Measurements from ENCODE around the gene MYLK. TPM values are rescaled to one million over a fixed set of nuclear protein-coding genes. Genes with fewer than 3 reads are reported as not detected.

The MYLK gene
- polyA plus RNA-seq, 1 donor (not counting 4 experiments of a cell fraction or from before 2014, with no cell fraction given), result 7.8 TPM

GRCh38 chr3:123609063-123609462 is 275.1 kb downstream of the MYLK start:
- TF ChIP-seq EZH2 (IDR thresholded peaks at IDR 0.05; ENCODE audit: low read length) (no peak), CTCF (optimal IDR thresholded peaks at IDR 0.05 in 1 of 3, IDR thresholded peaks at IDR 0.05 in 1 of 3, conservative IDR thresholded peaks at IDR 0.05 in 1 of 3; ENCODE audit: extremely low read depth in 1 of 3, insufficient read depth in 2 of 3, low read length in 3 of 3) (no peak)
- no peak overlapping the region for H3K4me2 ChIP-seq (ENCODE audit: control insufficient read depth, extremely low read depth, insufficient read depth, low read depth, low read length)
- H3K27me3 ChIP-seq (ENCODE audit: control insufficient read depth, extremely low read depth, insufficient read depth, low read length), result no peaks in the 10 kb centered on the region
- no peaks in the 10 kb centered on the region for H3K9me1 ChIP-seq (ENCODE audit: control insufficient read depth, extremely low read depth, insufficient read depth, low read length)
- H3K4me3 ChIP-seq (ENCODE audit: control insufficient read depth in 2 of 3, extremely low read depth in 1 of 3, insufficient read depth in 2 of 3, low read depth in 1 of 3, low read length in 3 of 3), result no peak overlapping the region
- dilution Hi-C loops (cut with MboI; ENCODE audit: extremely low pct_ligation_motif_present, low sequenced_read_pairs), result no loop called here
- peaks cover 11 to 18% of the 10 kb centered on the region in 2 experiments for H3K36me3 ChIP-seq (ENCODE audit: control insufficient read depth in 2 of 2, extremely low read depth in 1 of 2, insufficient read depth in 2 of 2, low read length in 2 of 2)
- H3K9ac ChIP-seq (ENCODE audit: control insufficient read depth, extremely low read depth, insufficient read depth, low read length), result no peak overlapping the region
- no peak overlapping the region for H3K27ac ChIP-seq (ENCODE audit: control insufficient read depth, insufficient read depth, low read length)
- no peak for FAIRE-seq
- H3K9me3 ChIP-seq (ENCODE audit: control insufficient read depth, low read depth, low read length), result no peaks in the 10 kb centered on the region
- H4K20me1 ChIP-seq (ENCODE audit: control insufficient read depth, extremely low read depth, insufficient read depth, low read length), result peaks cover 2% of the 10 kb centered on the region
- H3K79me2 ChIP-seq (ENCODE audit: control insufficient read depth, insufficient read depth, low read length), result peaks cover 2% of the 10 kb centered on the region
- no peak for DNase-seq (ENCODE audit: low read depth, low spot score)
- peaks cover 27% of the 10 kb centered on the region for H3K4me1 ChIP-seq (ENCODE audit: control insufficient read depth, extremely low read depth, insufficient read depth, low read length)
- no peak overlapping the region for H2AFZ ChIP-seq (ENCODE audit: control insufficient read depth, low read length)

- no peak overlapping the region for H3K4me3 ChIP-seq (ENCODE audit: control insufficient read depth in 2 of 3, extremely low read depth in 1 of 3, insufficient read depth in 2 of 3, low read depth in 1 of 3, low read length in 3 of 3)
- no peak for FAIRE-seq
- H4K20me1 ChIP-seq (ENCODE audit: control insufficient read depth, extremely low read depth, insufficient read depth, low read length), result peaks cover 2% of the 10 kb centered on the region
- no peaks in the 10 kb centered on the region for H3K27me3 ChIP-seq (ENCODE audit: control insufficient read depth, extremely low read depth, insufficient read depth, low read length)
- H3K9me1 ChIP-seq (ENCODE audit: control insufficient read depth, extremely low read depth, insufficient read depth, low read length), result no peaks in the 10 kb centered on the region
- peaks cover 29% of the 10 kb centered on the region for H3K4me1 ChIP-seq (ENCODE audit: control insufficient read depth, extremely low read depth, insufficient read depth, low read length)
- no peak overlapping the region for H3K9ac ChIP-seq (ENCODE audit: control insufficient read depth, extremely low read depth, insufficient read depth, low read length)
- H3K27ac ChIP-seq (ENCODE audit: control insufficient read depth, insufficient read depth, low read length), result no peak overlapping the region
- H3K9me3 ChIP-seq (ENCODE audit: control insufficient read depth, low read depth, low read length), result no peaks in the 10 kb centered on the region
- no peak for DNase-seq (ENCODE audit: low read depth, low spot score)
- TF ChIP-seq CTCF (optimal IDR thresholded peaks at IDR 0.05 in 1 of 3, IDR thresholded peaks at IDR 0.05 in 1 of 3, conservative IDR thresholded peaks at IDR 0.05 in 1 of 3; ENCODE audit: extremely low read depth in 1 of 3, insufficient read depth in 2 of 3, low read length in 3 of 3), result no peak
- no peak for TF ChIP-seq EZH2 (IDR thresholded peaks at IDR 0.05; ENCODE audit: low read length)
- peaks cover 9 to 12% of the 10 kb centered on the region in 2 experiments for H3K36me3 ChIP-seq (ENCODE audit: control insufficient read depth in 2 of 2, extremely low read depth in 1 of 2, insufficient read depth in 2 of 2, low read length in 2 of 2)
- H2AFZ ChIP-seq (ENCODE audit: control insufficient read depth, low read length), result no peak overlapping the region
- dilution Hi-C loops (cut with MboI; ENCODE audit: extremely low pct_ligation_motif_present, low sequenced_read_pairs), result no loop called here
- no peak overlapping the region for H3K4me2 ChIP-seq (ENCODE audit: control insufficient read depth, extremely low read depth, insufficient read depth, low read depth, low read length)
- H3K79me2 ChIP-seq (ENCODE audit: control insufficient read depth, insufficient read depth, low read length), result peaks cover 2% of the 10 kb centered on the region
These were observed 275.7 kb downstream of the MYLK start for GRCh38 chr3:123608263-123608937.

All from keratinocyte (primary cell).